Measurements from ENCODE around the gene L1CAM. TPM values are rescaled to one million over a fixed set of nuclear protein-coding genes. Genes with fewer than 3 reads are reported as not detected.

L1CAM gene
- total RNA-seq, 2 donors from 2014 or later, result 4.3 to 9.2 TPM

GRCh38 chrX:153845842-153846241 is 40.1 kb downstream of the L1CAM start:
- ATAC-seq (no peak), DNase-seq (no peak)
- intact Hi-C loops (cut with DNase I), result no loop called here

DNA sequence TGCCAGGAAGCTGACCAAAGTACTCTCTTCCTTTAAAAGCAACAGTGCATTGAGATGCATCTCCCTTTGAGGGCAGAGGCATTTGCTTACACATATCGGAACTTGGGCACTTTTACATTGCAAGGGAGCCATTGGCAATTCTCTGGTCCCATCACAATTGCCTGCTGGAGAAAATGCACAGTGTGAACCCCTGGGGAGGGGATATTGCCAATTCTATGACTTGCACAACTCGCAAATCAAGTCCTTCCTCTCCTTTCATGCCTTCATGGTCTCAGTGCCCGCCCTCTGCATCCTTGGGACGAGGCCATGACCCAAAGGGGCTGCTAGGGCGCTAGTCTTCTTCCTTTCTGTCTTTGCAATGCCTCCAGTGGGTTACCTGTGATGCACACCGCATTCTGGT is 40.8 kb downstream of the L1CAM start:
- intact Hi-C loops (cut with DNase I), result no loop called here
- ATAC-seq, result no peak
- DNase-seq, result no peak

DNA sequence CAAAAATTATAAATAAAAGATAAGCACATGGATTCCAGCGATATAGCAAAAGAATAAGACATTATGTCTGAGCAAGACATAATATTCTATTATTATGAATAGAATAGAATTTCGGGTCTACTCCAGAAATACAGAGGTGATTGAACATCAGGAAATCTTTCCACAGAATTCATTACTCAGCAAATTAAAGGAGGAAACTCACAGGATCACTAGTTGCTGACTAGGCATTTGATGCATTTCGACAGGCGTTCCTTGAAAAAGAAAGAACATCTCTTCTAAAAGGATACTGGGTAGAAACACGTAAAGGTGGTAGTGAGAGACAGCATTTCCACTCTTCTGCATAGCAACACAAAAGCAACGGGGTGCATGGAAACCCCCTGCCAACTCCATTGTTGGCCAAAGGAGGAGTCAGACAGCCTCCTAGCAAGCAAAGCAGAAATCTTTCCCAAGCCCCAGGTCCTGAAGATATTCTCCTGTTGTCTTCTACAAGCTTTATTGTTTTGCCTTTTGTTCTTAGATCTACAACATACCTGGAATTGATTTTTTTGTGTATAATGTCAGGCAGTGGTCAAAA is 41.4 kb downstream of the L1CAM start:
- ATAC-seq (no peak), DNase-seq (no peak)
- intact Hi-C loops (cut with DNase I), result no loop called here

- ATAC-seq, result no peak
- intact Hi-C loops (cut with DNase I), result no loop called here
- no peak for DNase-seq
Measured at GRCh38 chrX:153836921-153837320, 49.1 kb downstream of the L1CAM start.

GRCh38 chrX:153832728-153833127 is 53.2 kb downstream of the L1CAM start:
- DNase-seq, result no peak
- intact Hi-C loops (cut with DNase I), result no loop called here
- ATAC-seq, result no peak

GRCh38 chrX:153831429-153832150 is 54.4 kb downstream of the L1CAM start:
- no peak for DNase-seq
- intact Hi-C loops (cut with DNase I), result no loop called here
- no peak for ATAC-seq

- DNase-seq, result no peak
Measured at GRCh38 chrX:153830640-153831428, 55.1 kb downstream of the L1CAM start.

DNA sequence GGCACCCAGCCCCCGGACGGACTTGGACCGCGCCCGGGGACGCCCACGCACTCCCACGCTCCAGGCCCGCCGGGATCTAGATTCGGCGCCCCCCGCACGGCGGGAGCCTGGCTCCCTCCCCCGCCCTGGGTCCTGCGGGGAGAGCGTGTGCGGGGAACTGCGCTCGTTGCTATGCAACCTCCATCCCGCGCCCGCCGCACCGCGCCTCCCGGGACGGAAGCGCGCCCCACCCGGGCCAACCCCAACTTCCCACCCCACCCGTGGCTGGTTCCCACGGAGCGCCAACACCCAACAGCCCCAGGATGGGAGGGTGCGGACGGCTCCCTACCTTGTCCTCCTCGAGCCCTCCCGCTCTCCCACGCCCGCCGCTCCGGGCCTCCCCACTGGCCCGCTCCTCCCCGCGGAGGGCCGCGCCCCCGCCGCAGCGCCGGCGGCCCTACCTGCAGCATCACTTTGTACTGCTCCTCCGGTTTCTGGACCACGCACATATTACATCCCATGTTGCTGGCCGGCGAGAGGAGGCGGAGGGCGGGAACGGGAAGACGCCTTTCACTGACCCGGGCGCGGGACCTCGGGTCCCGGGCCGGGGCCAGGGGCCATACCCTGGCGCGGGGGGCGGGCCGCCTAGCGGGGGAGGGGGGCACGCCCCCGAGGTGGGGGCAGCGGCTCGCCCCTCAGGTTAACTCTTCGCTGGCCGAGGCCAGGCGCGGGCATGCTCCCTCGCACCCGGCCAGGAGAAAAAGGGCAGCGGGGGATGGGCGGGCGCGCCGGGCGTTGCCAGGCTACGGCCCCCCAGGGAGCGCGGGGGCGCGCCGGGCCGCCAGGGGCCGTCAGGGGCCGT is 56.0 kb downstream of the L1CAM start, which contains the start of gene PDZD4:
Gene PDZD4 (minus strand): TSS at position 746 of the 841 bp plus-strand sequence. CDS start 246 bp downstream, at position 500.
- DNase-seq, result no peak
- peak; percentile 32 to 62 for ATAC-seq
- intact Hi-C loops (cut with DNase I), result no loop called here

More at GRCh38 chrX:153830640-153831428, 55.1 kb downstream of the L1CAM start:
- ATAC-seq, result peak in 1 of 2 donors; percentile 5
- intact Hi-C loops (cut with DNase I), result no loop called here

GRCh38 chrX:153829549-153829798 is 56.5 kb downstream of the L1CAM start:
- DNase-seq (no peak), ATAC-seq (peak; percentile 28 to 42)
- intact Hi-C loops (cut with DNase I), result no loop called here

- intact Hi-C loops (cut with DNase I), result no loop called here
- no peak for DNase-seq
- peak; percentile 13 to 21 for ATAC-seq
Measured at GRCh38 chrX:153828723-153829548, 57.0 kb downstream of the L1CAM start.

DNA sequence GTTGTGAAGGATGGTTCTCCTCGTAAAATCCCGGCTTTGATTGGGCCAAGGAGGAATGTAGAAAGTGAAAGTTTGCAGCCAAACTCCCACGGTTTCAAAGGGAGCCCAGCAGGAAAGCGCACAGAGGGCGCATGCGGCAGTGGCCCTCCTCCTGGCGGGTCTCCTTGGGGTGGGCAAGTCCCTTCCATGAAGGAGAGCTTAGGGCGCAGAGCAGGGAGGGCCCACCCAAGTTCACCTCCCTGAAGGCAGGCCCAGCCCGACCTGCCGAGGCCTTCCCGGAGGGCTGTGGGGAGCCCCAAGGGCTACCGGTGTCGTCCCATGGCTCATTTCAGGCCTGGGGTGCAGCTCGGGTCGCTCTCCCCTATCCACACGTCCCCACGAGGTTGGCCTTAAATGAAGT is 57.7 kb downstream of the L1CAM start:
- ATAC-seq (peak in 1 of 2 donors; percentile 5), DNase-seq (no peak)
- intact Hi-C loops (cut with DNase I), result no loop called here

DNA sequence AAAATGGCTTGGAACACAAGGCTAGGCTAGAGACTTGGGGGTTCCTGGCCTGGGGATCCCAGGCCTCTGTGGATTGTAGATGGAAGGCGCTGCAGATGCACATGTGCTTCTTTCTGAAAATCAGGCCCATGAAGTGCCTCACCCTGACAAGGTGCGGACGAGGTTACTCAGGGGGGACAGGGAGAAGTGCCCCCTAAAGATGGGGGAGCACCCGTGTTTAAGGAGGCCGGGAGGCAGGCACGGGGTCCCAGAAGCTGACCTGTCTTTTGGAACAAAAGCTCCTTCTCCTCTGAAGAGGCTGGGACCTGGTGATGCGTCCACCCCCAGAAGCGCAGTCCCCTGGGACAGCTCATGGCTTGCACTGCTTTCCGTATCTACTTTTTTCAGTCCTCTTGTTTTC is 58.1 kb downstream of the L1CAM start:
- intact Hi-C loops (cut with DNase I), result no loop called here
- no peak for ATAC-seq
- DNase-seq, result no peak

- intact Hi-C loops (cut with DNase I), result no loop called here
- ATAC-seq, result no peak
- no peak for DNase-seq
Measured at GRCh38 chrX:153827016-153827415, 59.0 kb downstream of the L1CAM start.

GRCh38 chrX:153825042-153825441 is 60.9 kb downstream of the L1CAM start:
- intact Hi-C loops (cut with DNase I), result no loop called here
- ATAC-seq, result no peak
- no peak for DNase-seq

- ATAC-seq, result no peak
- no peak for DNase-seq
- intact Hi-C loops (cut with DNase I), result no loop called here
Measured at GRCh38 chrX:153824348-153824747, 61.6 kb downstream of the L1CAM start.

GRCh38 chrX:153821066-153821465 is 64.9 kb downstream of the L1CAM start:
- no peak for ATAC-seq
- intact Hi-C loops (cut with DNase I), result no loop called here
- no peak for DNase-seq

DNA sequence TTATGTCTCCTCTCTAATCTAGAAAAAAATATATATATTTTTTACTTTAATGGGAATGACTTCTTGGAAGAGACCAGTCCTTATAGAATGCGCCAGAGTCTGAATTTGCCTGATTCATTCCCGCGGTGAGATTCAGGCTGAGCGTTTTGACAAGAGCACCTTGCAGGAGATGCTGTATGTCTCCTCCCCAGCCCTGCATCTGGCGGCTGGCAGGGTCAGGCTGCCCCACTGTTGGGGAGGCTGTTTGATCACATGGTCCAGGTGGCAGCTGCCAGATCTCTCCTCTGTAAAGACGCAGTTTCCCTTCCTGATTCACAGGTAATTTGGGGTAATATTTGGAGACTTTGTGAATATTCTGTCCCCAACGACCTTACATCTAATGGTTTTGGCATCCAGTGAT is 65.4 kb downstream of the L1CAM start:
- intact Hi-C loops (cut with DNase I), result no loop called here

GRCh38 chrX:153819384-153820040 is 66.5 kb downstream of the L1CAM start:
- peak; percentile 19 to 25 for ATAC-seq

More for the DNA sequence above, 65.4 kb downstream of the L1CAM start:
- no peak for DNase-seq
- no peak for ATAC-seq

More at GRCh38 chrX:153819384-153820040, 66.5 kb downstream of the L1CAM start:
- intact Hi-C loops (cut with DNase I), result no loop called here
- DNase-seq, result no peak

Data from left cardiac atrium (tissue), 4 donors.